GM21723 (cell line): ENCODE data around the gene NPB.

Experiments used
- ATAC-seq: cut with Tn5 transposase; IDR thresholded peaks from one replicate; pipeline ENCODE4 v1.9.1; 2021; ENCODE audit warnings: mild to moderate bottlenecking, moderate library complexity; ENCODE audit not compliant: unreplicated experiment

NPB gene

DNA sequence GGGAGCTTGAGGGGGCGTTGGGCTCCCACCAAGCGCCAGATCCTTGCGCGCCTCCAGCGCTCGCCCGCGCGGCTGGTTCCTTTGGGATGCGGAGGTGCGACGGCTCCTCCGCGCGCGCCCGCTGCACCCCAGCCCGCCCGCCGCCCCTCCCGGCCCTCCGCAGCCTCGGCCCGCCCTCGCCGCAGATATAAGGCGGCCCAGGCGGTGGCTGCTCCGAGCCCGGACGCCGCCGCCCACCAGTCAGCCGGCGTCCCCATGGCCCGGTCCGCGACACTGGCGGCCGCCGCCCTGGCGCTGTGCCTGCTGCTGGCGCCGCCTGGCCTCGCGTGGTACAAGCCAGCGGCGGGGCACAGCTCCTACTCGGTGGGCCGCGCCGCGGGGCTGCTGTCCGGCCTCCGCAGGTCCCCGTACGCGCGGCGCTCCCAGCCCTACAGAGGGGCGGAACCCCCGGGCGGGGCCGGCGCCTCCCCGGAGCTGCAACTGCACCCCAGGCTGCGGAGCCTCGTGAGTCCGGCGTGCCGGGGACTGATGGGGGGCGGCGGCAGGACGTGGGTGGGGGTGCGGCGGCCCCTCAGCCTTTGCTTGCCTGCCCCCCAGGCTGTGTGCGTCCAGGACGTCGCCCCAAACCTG, at the start of gene NPB:
TSS of gene NPB (plus strand) at position 216 of the 630 bp plus-strand sequence. CDS start at position 256, 40 bp downstream.
- no peak for ATAC-seq

DNA sequence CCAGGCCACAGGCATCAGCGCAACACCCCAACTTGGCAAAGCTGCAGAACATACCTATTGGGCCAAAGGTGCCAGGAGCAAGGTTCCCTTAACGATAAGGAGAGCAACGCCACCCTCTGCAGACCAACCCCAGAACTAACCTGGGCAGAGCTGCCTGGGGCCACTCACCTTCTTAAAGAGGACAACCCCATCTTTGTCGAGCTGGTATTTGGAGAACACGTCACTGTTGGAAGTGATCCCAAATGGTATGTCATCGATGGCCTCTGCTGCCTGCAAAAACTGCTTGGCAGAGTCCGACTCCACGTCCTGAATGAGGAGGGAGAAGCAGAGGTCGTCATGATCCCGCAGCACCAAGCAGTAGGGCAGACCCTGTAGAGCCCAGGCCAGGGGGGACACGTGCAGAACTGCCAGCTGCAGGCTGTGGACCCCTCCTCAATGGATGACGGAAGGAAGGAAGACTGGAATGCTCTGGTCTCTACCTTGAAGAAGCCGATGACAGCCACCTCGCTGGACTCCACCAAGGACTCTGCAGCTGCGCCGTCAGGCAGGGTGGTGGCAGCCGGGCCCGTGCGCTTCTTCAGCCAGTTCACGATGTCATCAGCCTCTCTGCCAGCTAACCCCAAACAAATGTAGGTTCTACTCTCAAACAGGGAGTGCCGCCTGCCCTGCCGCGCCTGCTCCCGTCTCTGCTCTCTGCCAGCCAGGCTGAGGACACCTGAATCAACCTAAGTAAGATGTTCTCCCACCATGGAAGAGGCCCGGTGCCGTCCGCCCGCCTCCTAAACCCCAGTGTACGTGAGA, 46.9 kb upstream of the NPB start:
- no peak for ATAC-seq

DNA sequence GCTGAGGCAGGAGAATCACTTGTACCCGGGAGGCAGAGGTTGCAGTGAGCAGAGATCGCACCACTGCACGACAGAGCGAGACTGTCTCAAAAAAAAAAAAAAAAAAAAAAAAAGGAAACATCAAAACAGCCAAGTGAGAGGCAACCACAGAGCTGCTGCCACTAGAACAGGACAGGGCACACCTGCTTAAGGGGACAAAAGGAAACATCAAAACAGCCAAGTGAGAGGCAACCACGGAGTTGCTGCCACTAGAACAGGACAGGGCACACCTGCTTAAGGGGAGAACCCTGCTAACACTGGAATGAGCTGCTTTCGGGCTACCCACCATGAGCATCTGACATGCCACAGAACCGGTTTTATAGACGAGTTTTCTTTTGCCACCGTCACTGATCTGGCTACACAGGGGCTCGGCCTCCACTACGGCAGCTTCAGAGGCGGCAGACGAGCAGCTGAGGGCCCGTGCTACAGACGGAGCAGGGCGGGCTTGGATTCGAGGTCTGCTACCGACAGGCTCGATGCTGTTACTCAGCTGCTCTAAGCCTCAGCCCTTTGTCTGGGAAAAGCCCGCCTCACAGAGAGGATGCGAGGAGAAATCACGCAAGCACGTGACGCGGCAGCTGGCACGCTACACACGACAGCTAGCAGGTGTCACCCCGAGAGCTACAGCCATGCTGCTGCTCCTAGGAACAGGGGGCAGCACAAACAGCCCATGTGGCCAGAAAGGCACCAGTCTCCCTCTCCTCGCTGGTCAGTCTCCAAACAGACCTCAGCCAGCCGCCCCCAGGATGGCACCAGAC, 43.7 kb upstream of the NPB start:
- no peak for ATAC-seq

DNA sequence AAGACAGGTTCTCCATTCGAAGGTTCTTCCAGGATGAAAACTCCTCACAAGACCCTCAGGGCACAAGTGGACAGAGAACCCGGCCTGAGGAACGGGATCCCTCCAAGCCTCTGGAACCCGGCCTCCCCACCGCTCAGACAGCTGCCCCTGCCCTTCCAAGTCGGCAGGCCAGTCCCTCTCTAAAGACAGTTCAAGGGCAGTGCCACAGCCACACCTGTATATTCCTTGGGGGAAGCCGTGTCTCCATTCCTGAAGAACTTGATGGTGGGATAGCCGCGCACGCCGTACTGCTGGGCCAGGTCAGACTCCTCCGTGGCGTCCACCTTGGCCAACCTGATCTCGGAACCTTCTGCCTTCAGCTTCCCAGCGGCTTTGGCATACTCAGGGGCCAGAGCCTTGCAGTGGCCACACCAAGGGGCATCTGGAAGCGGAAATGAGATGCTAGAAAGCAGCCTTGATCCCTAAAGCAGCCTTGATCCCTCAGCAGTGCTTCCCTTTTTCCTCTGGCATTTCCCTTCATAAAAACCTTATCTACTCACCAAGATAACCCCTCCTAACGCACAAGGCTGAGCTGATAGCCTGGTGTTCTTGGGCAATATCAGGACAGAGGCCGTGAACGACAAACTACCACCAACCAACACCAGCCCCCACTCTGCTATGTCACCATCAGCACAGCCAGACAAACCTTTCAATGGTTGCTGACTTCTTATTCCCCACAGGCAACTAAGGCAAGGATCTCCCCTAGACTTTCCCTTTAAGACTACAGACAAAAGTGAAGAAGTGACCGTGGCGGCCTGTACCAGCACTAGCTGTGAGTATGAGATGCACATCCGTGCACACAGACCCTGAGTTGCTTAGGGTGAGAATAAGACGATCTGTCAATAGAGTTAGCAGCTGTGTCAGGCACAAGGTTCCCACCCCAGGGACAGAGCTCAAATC, 42.8 kb upstream of the NPB start:
- no peak for ATAC-seq

DNA sequence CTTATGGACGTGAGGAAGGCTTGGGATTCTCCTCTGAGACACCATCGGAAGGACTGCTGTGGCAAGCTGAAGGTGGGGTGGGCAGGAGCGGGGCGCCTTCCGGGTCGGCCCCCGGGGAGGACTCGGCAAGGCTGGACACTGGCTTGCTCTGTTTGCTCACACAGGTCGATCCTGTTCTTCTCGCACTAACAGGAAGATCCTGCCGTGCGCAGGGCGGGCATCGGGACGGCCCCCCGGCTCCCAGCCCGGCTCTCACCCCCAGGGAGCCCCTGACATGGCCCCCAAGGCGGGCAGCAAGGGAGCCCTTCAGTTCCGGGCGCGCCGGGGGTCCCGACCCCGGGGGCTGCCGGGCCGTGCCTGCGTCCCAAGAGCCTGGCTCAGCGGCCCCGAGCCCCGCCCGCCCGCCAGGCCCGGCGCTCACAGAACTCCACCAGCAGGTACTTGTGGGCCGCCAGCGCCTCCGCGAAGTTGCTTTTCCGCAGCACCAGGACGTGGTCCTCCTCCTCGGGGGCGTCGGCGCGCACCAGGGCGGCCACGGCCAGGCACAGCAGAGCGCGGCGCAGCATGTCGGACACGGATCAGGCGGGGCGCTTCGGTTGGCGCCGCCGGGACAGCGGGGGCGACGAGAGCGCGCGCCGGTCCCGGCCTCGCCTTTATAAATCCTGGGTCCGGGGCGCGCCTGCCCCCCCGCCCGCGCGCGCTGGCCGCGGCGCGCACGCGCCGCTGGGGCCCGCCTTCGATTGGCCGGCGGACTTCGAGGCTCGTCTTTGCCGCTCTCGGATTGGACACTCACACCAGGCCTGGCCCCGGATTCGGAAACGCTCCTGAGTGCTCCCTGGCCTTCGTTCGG, 41.9 kb upstream of the NPB start, which contains the start of gene P4HB:
TSS of gene P4HB (minus strand) at position 630 of the 850 bp plus-strand sequence. CDS start at position 566, 64 bp downstream.
- peak; percentile 1 for ATAC-seq

DNA sequence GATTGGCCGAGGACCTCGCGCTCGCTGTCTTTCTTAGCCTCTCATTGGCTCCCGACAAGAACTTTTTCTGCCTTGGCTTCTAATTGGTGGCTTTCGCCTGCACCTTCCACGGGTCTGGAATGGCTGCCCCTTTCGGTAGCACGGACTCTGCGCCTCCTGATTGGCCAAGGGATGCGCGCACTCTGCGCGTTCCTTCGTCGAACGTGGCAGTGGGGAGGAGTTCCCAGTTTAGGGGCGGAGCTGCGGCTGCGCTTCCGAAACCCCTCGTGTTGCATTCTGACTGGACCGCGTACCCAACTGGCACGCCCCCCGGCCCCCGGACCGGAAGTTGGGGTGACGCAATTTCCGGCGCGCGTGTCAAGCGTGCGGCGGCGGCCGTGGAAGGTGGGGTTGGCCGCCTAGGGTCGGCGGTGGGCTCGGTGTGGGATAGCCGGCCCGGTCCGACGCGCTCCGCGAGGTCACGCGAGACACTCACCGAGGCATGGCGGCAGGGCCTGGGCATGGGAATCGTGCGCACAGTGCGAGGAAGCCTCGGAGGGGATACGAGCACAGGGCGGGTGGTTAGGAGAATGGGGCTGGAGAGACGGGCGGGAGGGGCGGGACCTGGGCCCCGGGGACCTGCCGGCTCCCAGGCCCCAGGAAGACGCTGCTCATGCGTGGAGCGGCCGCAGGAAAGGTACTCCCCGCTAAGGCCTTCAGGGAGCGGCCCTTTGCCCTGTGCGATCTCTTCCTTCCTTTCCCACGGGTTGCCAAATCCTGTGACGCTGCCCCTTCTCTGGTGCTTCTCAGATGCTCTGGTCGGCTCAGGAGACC, 41.1 kb upstream of the NPB start:
- peak; percentile 74 for ATAC-seq

DNA sequence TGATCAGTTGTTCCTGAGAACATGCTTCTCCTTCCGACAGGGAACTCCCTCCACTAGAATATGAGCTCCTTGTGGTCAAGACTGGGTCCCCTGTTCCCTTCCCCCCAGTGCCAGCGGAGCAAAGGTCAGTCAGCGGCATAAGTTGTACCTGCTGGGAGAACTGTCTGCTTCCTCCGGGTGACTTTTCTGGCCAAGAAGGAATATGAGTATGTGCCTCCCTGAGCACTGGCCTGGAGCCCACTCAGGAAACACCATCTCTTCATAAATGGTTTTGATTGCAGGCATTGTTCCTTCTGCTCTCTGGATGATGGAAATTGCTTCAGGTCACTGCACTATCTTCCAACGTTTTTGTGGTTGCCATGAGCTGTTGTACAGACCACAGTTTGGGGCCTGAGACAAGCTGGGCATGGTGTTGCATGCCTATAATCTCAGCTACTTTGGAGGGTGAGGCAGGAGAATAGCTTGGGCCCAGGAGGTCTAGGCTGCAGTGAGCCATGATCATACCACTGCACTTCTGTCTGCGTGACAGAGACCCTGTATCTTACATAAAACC, 38.8 kb upstream of the NPB start:
- ATAC-seq, result no peak

DNA sequence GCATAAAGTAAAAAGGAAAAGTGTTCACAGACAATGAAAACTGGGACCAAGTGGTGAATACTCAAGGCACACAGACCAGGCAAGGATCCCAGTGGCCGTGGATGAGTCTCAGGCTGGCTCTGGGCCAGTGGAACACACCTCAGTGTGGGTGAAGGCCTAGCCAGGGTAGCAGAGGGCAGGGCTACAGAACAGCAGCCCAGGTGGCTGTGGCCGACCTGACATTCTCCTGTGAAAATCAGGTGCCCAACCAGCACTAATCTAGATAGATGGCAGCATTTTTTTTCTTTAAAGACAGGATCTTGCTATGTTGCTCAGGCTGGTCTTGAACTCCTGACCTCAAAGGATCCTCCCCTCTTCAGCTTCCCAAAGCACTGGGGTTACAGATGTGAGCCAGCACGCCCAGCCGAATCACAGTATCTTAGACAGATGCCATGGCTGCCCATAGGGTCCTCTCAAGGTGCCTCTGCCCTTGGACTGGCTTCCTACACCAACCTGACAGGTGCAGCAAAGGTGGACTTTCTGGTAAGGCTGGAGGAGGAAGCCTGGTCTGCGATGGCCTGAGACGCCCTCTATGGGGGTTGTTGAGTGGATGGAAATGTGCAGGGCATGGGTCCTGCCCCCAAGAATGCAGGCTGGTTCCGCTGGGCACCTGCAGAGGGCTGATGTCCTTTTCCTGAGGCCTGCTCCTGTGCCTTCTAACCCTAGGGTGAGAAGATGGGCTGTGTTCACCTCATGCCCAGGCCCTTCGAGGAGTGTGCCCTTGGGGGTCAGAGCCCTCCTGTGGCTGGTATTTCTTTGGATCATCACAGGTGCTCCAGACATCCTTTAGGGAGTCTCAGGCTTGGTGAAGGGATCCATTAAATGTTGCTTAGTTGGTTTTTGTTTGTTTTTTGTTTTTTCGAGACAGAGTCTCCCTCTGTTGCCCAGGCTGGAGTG, 37.9 kb upstream of the NPB start:
- ATAC-seq, result no peak

DNA sequence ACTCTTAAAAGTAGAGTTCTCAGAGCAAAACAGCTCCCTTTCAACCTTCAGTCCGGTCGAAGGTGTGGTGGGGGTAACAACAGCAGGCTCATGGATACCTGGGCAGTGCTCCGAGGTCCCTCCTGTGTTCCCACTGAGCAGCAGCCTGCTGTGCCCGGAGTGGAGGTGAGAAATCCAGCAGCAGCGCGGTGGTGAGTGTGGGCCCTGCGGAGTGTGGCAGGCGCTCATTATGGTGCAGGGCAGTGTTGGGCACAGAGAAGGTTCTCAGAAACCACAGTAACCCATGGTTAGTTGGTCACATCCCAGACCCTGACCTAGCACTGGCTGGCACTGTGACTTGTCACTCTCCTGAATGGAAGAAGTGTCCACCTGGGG, 36.7 kb upstream of the NPB start:
- no peak for ATAC-seq

DNA sequence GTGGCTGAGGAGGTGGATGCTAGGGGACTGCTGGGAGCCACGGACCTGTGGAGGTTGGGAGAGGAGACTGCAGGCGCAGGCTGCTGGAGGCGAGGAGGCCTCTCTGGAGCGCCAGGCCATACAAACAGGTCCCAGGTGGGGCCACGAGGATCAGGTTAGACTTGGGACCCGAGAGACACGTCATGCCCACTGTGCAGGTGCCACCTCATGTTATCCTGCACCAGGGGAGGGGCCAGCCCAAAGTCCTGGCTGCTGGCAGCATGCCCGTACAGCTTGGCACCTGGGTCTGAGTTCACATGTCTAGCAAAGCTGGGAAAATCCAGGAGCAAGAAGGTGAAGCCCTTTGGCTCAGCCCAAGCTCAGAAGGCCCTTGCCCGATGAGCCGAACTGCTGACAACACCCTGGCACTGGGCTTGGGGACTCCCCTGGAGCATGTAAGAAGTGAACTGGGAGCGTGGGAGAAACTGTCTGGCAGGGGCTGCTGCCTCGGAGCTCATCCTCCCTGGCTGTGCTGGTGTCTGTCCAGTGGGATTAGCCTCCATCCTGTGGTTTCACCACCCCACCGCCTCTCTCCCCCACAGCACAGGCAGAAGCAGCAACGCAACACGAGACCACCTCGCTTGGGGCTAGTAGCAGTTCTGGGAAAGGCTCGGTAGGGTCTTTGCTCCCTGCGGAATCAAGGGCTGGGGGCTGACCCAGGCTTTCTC, 36.2 kb upstream of the NPB start:
- ATAC-seq, result no peak

DNA sequence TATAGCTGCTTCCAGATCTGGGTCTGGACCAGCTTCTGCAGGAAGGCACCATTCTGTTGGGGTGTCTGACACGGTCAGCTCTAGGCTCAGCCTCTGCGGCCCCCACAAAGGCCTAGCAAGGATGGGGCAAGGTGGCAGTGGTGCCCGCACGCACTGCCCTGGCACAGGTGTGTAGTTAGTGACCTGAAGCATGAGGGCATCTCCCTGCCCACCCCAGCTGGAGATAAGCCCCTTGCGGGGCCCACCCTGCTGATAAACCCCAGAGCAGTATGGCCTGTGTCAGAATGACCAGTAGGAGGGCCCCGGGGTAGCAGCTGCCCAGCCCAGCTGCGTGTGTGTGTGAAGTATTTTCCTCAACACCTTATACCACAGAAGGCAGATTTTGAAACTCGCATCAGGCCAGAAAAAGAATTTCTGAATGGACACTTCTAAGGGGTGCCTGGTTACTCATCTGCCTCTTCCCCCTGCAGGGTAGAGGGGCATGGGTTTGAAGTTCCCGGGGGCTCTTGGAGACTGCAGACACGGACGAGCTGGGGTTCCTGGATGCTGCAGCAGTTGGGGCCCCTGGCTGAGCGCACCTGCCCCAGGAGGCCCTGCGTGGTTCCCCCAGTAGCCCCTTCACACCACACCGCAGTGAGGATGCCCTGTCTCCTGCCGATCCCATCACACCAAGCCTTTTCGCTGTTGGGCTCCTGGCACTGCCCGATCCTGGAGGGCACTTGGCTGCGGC, 35.4 kb upstream of the NPB start:
- ATAC-seq, result no peak

DNA sequence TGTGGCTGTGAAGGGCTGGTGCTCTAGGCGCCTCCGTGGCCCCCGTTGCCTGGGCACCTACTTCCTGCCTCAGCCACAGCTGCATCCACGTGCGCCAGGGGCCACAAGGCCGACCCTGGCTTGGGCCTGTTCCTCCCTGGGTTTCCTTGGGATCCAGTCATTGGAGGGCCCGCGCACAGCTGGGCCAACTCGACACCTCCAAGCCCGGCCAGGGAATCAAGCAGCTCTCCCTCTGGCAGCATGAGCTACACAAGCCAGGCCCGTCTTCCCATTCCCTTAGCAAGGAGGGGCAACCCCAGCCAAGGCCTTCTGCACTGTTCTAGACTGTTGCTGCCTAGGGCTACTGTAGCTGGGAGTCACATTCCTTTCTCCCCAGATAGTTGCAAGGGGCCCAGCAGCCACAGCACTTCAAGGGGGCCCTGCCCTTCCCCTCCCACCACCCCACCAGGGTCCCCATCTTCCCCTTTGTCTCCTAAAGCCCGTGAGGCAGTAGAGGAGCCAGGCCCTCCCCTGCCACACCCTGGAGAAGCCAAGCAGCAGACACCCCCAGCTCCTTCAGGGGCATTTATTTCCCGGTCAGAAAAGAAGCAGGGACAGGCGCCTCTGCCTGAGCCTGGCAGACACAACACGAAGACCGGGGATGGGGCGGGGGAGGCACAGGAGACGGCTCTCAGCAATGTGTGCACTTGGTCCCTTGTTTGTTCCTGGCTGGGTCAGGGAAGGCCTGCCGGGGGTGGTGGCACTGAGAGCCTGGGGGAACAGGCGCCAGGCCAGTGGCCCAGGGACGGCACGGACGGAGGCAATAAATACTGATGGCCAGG, 34.7 kb upstream of the NPB start:
- ATAC-seq, result no peak

DNA sequence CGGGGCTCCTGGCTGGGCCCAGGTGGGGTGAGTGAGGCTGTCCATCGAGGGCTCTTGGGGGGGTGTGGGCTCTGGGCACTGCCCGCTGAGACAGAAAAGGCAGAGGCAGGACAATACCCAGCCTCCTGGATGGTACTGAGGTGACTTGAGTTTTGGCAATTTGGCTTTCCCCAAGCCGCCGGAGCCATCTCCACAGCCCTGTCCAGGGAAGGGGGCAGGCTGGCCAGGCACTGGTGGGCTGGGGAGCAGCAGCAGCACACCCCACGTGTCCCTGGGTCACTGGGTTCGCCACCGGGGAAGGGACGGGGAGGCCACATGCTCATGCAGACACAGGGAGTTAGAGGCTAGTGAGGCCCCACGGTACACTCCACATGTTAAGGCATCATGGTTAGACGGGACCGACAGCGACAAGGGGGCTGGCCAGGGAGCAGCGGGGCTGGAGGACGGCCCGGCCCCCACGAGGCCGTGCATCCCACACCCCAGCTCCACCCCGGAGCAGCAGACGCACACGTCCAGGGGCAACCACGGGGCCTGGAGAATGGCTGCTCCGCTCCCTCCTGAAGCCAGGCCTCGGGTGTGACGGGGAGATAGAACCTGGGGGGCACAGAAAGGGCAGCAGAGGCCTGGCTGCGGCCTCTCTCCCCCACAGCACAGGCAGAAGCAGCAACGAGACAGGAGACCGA, 33.9 kb upstream of the NPB start:
- ATAC-seq, result no peak

DNA sequence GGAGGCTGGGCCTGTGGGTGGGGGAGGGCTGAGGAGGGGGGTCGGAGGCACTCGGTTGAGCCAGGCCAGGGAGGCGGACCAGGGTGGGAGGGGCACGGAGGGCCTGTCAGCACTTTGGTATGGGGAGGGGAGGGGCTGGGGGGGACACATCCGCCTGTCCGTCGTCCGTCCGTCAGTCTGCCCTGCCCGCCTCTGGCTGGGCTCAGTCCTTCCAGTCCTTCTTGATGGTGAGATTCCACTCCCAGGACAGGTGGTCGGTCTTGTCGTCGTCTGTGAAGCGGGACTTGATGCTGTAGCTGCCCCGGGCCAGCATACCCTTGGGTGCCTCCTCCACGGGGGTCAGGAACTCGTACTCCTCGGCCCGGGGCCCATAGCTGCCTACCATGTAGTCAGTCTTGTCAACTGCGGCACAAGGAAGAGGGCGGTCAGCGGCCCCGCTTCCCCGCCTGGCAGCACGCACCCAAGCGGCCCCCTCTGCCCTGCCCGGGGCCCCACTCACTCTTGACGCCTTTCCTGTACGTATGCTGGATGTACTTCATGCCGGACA, 33.3 kb upstream of the NPB start:
- ATAC-seq, result no peak
